PC-3 (cell line): ENCODE data around the gene CADPS2. TPM values are rescaled to one million over a fixed set of nuclear protein-coding genes. Genes with fewer than 3 reads are reported as not detected.

Source experiments
- ATAC-seq: fragments of 200-7000 bp; cut with Tn5 transposase; 2 replicates; pipeline ENCODE4 v1.9.1; 2020; ENCODE audit warnings: mild to moderate bottlenecking, moderate library complexity
- BruUV-seq: library from RNA; stranded (reverse); fragments of 400-500 nt; replicated peaks from 2 replicates; lab custom pipeline; 2021; lab: Mats Ljungman, UMichigan
- CTCF ChIA-PET: fragments of 300-600 bp; sonication (Branson Sonifier 250); formaldehyde crosslinking; loops from one replicate; lab custom pipeline; 2022; ENCODE audit warnings: antibody characterized with exemption; lab: Charles Lee
- POLR2A ChIA-PET: fragments of 300-600 bp; sonication (Branson Sonifier 250); formaldehyde crosslinking; loops from one replicate; lab custom pipeline; 2022; ENCODE audit warnings: antibody characterized with exemption; ENCODE audit not compliant: unreplicated experiment; lab: Charles Lee
- DNase-seq: peaks from one replicate; pipeline ENCODE4 v3.0.0-alpha.2; 2015
- H2AFZ ChIP-seq: fragments of 300-600 bp; sonication (generic); 2 replicates; pipeline ENCODE4 v1.6.0; 2016; ENCODE audit warnings: antibody characterized with exemption, low read length
- H3F3A ChIP-seq: fragments of 300-600 bp; sonication (generic); one replicate; pipeline ENCODE4 v1.6.0; 2017; ENCODE audit warnings: antibody characterized with exemption, low read length, control low read depth, mild to moderate bottlenecking; ENCODE audit not compliant: unreplicated experiment
- H3K27ac ChIP-seq: fragments of 300-600 bp; sonication (generic); 2 replicates; pipeline ENCODE4 v1.5.1; 2016; ENCODE audit warnings: mild to moderate bottlenecking, low read length
- H3K27me3 ChIP-seq: fragments of 300-600 bp; sonication (generic); 2 replicates; pipeline ENCODE4 v1.6.1; 2016; ENCODE audit warnings: low read length, mixed read lengths
- H3K36me3 ChIP-seq: fragments of 300-600 bp; sonication (generic); 2 replicates; pipeline ENCODE4 v1.6.1; 2016; ENCODE audit warnings: low read depth, mixed run types, low read length, mixed read lengths
- H3K4me1 ChIP-seq: fragments of 300-600 bp; sonication (generic); 2 replicates; pipeline ENCODE4 v1.5.1; 2016; ENCODE audit warnings: low read length; ENCODE audit not compliant: insufficient read depth
- H3K4me2 ChIP-seq: fragments of 300-600 bp; sonication (generic); 2 replicates; pipeline ENCODE4 v1.6.0; 2016; ENCODE audit warnings: low read length
- H3K4me3 ChIP-seq: fragments of 300-600 bp; sonication (generic); 2 replicates; pipeline ENCODE4 v1.5.1; 2016; ENCODE audit warnings: mild to moderate bottlenecking, low read length, mixed read lengths
- H3K79me2 ChIP-seq: fragments of 300-600 bp; sonication (generic); 2 replicates; pipeline ENCODE4 v1.6.1; 2017; ENCODE audit warnings: low read length, mixed read lengths
- H3K9ac ChIP-seq: fragments of 300-600 bp; sonication (generic); 2 replicates; pipeline ENCODE4 v1.6.0; 2016; ENCODE audit warnings: mild to moderate bottlenecking, low read length
- H3K9me2 ChIP-seq: fragments of 300-600 bp; sonication (generic); replicated peaks from 2 replicates; pipeline ENCODE4 v1.6.1; 2016; ENCODE audit warnings: mixed run types, low read length, mixed read lengths
- H3K9me3 ChIP-seq: fragments of 300-600 bp; sonication (generic); 2 replicates; pipeline ENCODE4 v1.6.1; 2016; ENCODE audit warnings: low read length, mixed read lengths
- H4K20me1 ChIP-seq: fragments of 300-600 bp; sonication (generic); 2 replicates; pipeline ENCODE4 v1.6.1; 2016; ENCODE audit warnings: low read length, mixed read lengths
- CTCF ChIP-seq: fragments of 300-600 bp; sonication (generic); conservative IDR thresholded peaks from 2 replicates; pipeline ENCODE4 v1.5.1; 2017; ENCODE audit warnings: antibody characterized with exemption, low read depth, mild to moderate bottlenecking, low read length
- EZH2 ChIP-seq: fragments of 300-600 bp; sonication (generic); IDR thresholded peaks from one replicate; pipeline ENCODE4 v1.6.1; 2017; ENCODE audit warnings: antibody characterized with exemption, mild to moderate bottlenecking, low read length; ENCODE audit not compliant: unreplicated experiment
- EZH2phosphoT487 ChIP-seq: fragments of 300-600 bp; sonication (generic); IDR thresholded peaks from 2 replicates; pipeline ENCODE4 v1.6.1; 2018; ENCODE audit warnings: mild to moderate bottlenecking, antibody characterized with exemption, low read length, borderline replicate concordance
- intact Hi-C: fragments of 100-400 bp; cut with micrococcal nuclease; formaldehyde crosslinking; loops from 2 replicates; pipeline ENCODE4 v1.9.0; 2023
- total RNA-seq: library from RNA; depleted of rRNA; stranded (reverse); fragments of >200 nt; gene quantifications from 2 replicates; pipeline ENCODE4 v1.2.3, GENCODE V29; 2014

Gene CADPS2
- total RNA-seq, 1 experiment from 2014 or later: 9.4 TPM

GRCh38 chr7:122306320-122307227, 579.7 kb downstream of the CADPS2 start:
- H3F3A ChIP-seq: no peaks in the 10 kb centered on the region
- H3K36me3 ChIP-seq: no peaks in the 10 kb centered on the region
- BruUV-seq: no TSS peak
- no peaks in the 10 kb centered on the region for H3K9me3 ChIP-seq
- TF ChIP-seq CTCF: no peak
- no peak for TF ChIP-seq EZH2phosphoT487
- no peak for TF ChIP-seq EZH2
- no peaks in the 10 kb centered on the region for H3K4me1 ChIP-seq
- H3K4me3 ChIP-seq: no peak overlapping the region; the same call in 1 of the 2 replicates
- intact Hi-C loops: no loop called here
- no peaks in the 10 kb centered on the region for H3K79me2 ChIP-seq
- no peaks in the 10 kb centered on the region for H4K20me1 ChIP-seq
- no peaks in the 10 kb centered on the region for H3K9me2 ChIP-seq
- DNase-seq: no peak
- H3K9ac ChIP-seq: no peak overlapping the region
- ATAC-seq: no peak
- CTCF ChIA-PET: no interaction called here
- H2AFZ ChIP-seq: no peak overlapping the region
- peak overlapping the region; percentile 88; the same call in 1 of the 2 replicates for H3K4me2 ChIP-seq
- H3K27me3 ChIP-seq: no peaks in the 10 kb centered on the region
- H3K27ac ChIP-seq: no peak overlapping the region
- POLR2A ChIA-PET: no interaction called here

GRCh38 chr7:122305475-122306319, 580.6 kb downstream of the CADPS2 start:
- peak overlapping the region; percentile 20; the same call in 1 of the 2 replicates for H3K9ac ChIP-seq
- H3K36me3 ChIP-seq: no peaks in the 10 kb centered on the region
- no peak overlapping the region for H3K27ac ChIP-seq
- no peaks in the 10 kb centered on the region for H3K27me3 ChIP-seq
- peak; percentile 17 for DNase-seq
- H3K4me1 ChIP-seq: no peaks in the 10 kb centered on the region
- no peaks in the 10 kb centered on the region for H3F3A ChIP-seq
- H3K4me2 ChIP-seq: peak overlapping the region; percentile 88
- peak; percentile 39 for ATAC-seq
- no peaks in the 10 kb centered on the region for H3K9me3 ChIP-seq
- H3K79me2 ChIP-seq: no peaks in the 10 kb centered on the region
- intact Hi-C loops: no loop called here
- POLR2A ChIA-PET: no interaction called here
- CTCF ChIA-PET: no interaction called here
- no TSS peak for BruUV-seq
- TF ChIP-seq EZH2: no peak
- TF ChIP-seq EZH2phosphoT487: no peak
- no peak for TF ChIP-seq CTCF
- no peaks in the 10 kb centered on the region for H3K9me2 ChIP-seq
- no peaks in the 10 kb centered on the region for H4K20me1 ChIP-seq
- peak overlapping the region; percentile 85 for H2AFZ ChIP-seq
- peak overlapping the region; percentile 73 for H3K4me3 ChIP-seq
